ENCODE measurements around the gene NRCAM. TPM values are rescaled to one million over a fixed set of nuclear protein-coding genes. Genes with fewer than 3 reads are reported as not detected.

The NRCAM gene
- polyA plus RNA-seq, 3 donors: not detected

- Mint-ChIP-seq H3K4me1 (no peaks in the 10 kb centered on the region), H3K4me3 (no peak overlapping the region), H3K9me3 (peaks cover 0 to 3% (median 0%) of the 10 kb centered on the region in 7 donors), H3K27me3 (ENCODE audit: low read depth in 3 of 3) (peaks cover 0 to 8% (median 6%) of the 10 kb centered on the region in 3 donors), H3K36me3 (no peaks in the 10 kb centered on the region), H3K27ac (no peak overlapping the region)
- H4K20me1 ChIP-seq (ENCODE audit: insufficient read depth, low read length): no peaks in the 10 kb centered on the region
- intact Hi-C loops (cut with micrococcal nuclease): no loop called here
- no peak overlapping the region for H3K27ac ChIP-seq (ENCODE audit: low read depth in 1 of 2, low read length in 2 of 2)
- no peaks in the 10 kb centered on the region for H3K79me2 ChIP-seq (ENCODE audit: insufficient read depth, low read length)
- no peak overlapping the region for H3K4me3 ChIP-seq (replicated peaks in 1 of 3; ENCODE audit: low read depth in 2 of 3, low read length in 3 of 3)
- no peak for TF ChIP-seq CTCF (IDR thresholded peaks at IDR 0.05)
- DNase-seq: no peak
- no peak overlapping the region for H3K4me2 ChIP-seq (replicated peaks; ENCODE audit: extremely low read depth, low read length, poor library complexity, severe bottlenecking)
- H3K36me3 ChIP-seq (replicated peaks in 1 of 2; ENCODE audit: control insufficient read depth in 1 of 2, insufficient read depth in 2 of 2, low read length in 2 of 2): no peaks in the 10 kb centered on the region
- no peak overlapping the region for H2AFZ ChIP-seq (ENCODE audit: insufficient read depth, low read depth, low read length, poor library complexity, severe bottlenecking)
- WGBS (ENCODE audit: insufficient coverage): no CpG with 5 or more reads among the region's 2 CpGs
- H3K4me1 ChIP-seq (ENCODE audit: control insufficient read depth in 1 of 2, insufficient read depth in 2 of 2, low read length in 2 of 2): no peaks in the 10 kb centered on the region
- no peaks in the 10 kb centered on the region for H3K27me3 ChIP-seq (ENCODE audit: control insufficient read depth in 2 of 2, insufficient read depth in 2 of 2, low read length in 2 of 2)
- H3K9me3 ChIP-seq (replicated peaks in 1 of 2; ENCODE audit: control insufficient read depth in 1 of 2, insufficient read depth in 1 of 2, low read length in 2 of 2): no peaks in the 10 kb centered on the region
- no peak overlapping the region for H3K9ac ChIP-seq (ENCODE audit: insufficient read depth, low read length, poor library complexity, severe bottlenecking)
Observed at GRCh38 chr7:108307595-108307994, 148.6 kb downstream of the NRCAM start.

- H3K4me2 ChIP-seq (replicated peaks; ENCODE audit: extremely low read depth, low read length, poor library complexity, severe bottlenecking): no peak overlapping the region
- no peak overlapping the region for H3K9ac ChIP-seq (ENCODE audit: insufficient read depth, low read length, poor library complexity, severe bottlenecking)
- H3K4me3 Mint-ChIP-seq: no peak overlapping the region
- TF ChIP-seq CTCF (IDR thresholded peaks at IDR 0.05): no peak
- DNase-seq: no peak
- no peak overlapping the region for H3K27ac Mint-ChIP-seq
- H3K4me3 ChIP-seq (replicated peaks in 1 of 3; ENCODE audit: low read depth in 2 of 3, low read length in 3 of 3): no peak overlapping the region
- 96% methylated on average over 4 of the region's 6 CpGs for WGBS (ENCODE audit: insufficient coverage)
- no peaks in the 10 kb centered on the region for H4K20me1 ChIP-seq (ENCODE audit: insufficient read depth, low read length)
- H3K27me3 Mint-ChIP-seq (ENCODE audit: low read depth in 3 of 3): peaks cover 0 to 8% (median 6%) of the 10 kb centered on the region in 3 donors
- no peaks in the 10 kb centered on the region for H3K4me1 Mint-ChIP-seq
- intact Hi-C loops (cut with micrococcal nuclease): no loop called here
- H3K36me3 Mint-ChIP-seq: no peaks in the 10 kb centered on the region
- H3K36me3 ChIP-seq (replicated peaks in 1 of 2; ENCODE audit: control insufficient read depth in 1 of 2, insufficient read depth in 2 of 2, low read length in 2 of 2): no peaks in the 10 kb centered on the region
- no peak overlapping the region for H2AFZ ChIP-seq (ENCODE audit: insufficient read depth, low read depth, low read length, poor library complexity, severe bottlenecking)
- no peaks in the 10 kb centered on the region for H3K9me3 ChIP-seq (replicated peaks in 1 of 2; ENCODE audit: control insufficient read depth in 1 of 2, insufficient read depth in 1 of 2, low read length in 2 of 2)
- H3K27ac ChIP-seq (ENCODE audit: low read depth in 1 of 2, low read length in 2 of 2): no peak overlapping the region
- no peaks in the 10 kb centered on the region for H3K4me1 ChIP-seq (ENCODE audit: control insufficient read depth in 1 of 2, insufficient read depth in 2 of 2, low read length in 2 of 2)
- peaks cover 0 to 3% (median 0%) of the 10 kb centered on the region in 7 donors for H3K9me3 Mint-ChIP-seq
- H3K79me2 ChIP-seq (ENCODE audit: insufficient read depth, low read length): no peaks in the 10 kb centered on the region
- no peaks in the 10 kb centered on the region for H3K27me3 ChIP-seq (ENCODE audit: control insufficient read depth in 2 of 2, insufficient read depth in 2 of 2, low read length in 2 of 2)
Observed at GRCh38 chr7:108307194-108307593, 149.0 kb downstream of the NRCAM start.

All from CD14-positive monocyte (primary cell).